ENCODE measurements around the gene APBB1IP. TPM values are rescaled to one million over a fixed set of nuclear protein-coding genes. Genes with fewer than 3 reads are reported as not detected.

Gene APBB1IP
- total and polyA plus RNA-seq, 2 donors (not counting 3 experiments of a cell fraction or from before 2014, with no cell fraction given) = not detected

GRCh38 chr10:26410356-26410755, 27.8 kb upstream of the APBB1IP start:
- dilution Hi-C loops (cut with MboI; ENCODE audit: extremely low pct_ligation_motif_present, low sequenced_read_pairs) = no loop called here
- DNase-seq (ENCODE audit: low read depth, low spot score) (no peak), FAIRE-seq (no peak)
- H3K4me1 ChIP-seq (ENCODE audit: control insufficient read depth, extremely low read depth, insufficient read depth, low read length) = no peaks in the 10 kb centered on the region
- no peak overlapping the region for H3K9ac ChIP-seq (replicated peaks; ENCODE audit: extremely low read depth, insufficient read depth, low read length)
- H3K4me3 ChIP-seq (replicated peaks in 1 of 3; ENCODE audit: insufficient read depth in 1 of 3, low read depth in 1 of 3, low read length in 3 of 3) = no peak overlapping the region
- no peaks in the 10 kb centered on the region for H4K20me1 ChIP-seq (replicated peaks; ENCODE audit: control insufficient read depth, extremely low read depth, insufficient read depth, low read length)
- TF ChIP-seq GATA2 (IDR thresholded peaks at IDR 0.05; ENCODE audit: insufficient read depth, insufficient read length, low read depth, low read length) (no peak), POLR2AphosphoS5 (IDR thresholded peaks at IDR 0.05; ENCODE audit: insufficient read depth, low read depth, low read length) (no peak), FOS (IDR thresholded peaks at IDR 0.05; ENCODE audit: borderline replicate concordance, insufficient read depth, low read length) (no peak), JUN (IDR thresholded peaks at IDR 0.05; ENCODE audit: borderline replicate concordance, insufficient read depth, insufficient read length, low read depth) (no peak), MAX (IDR thresholded peaks at IDR 0.05; ENCODE audit: insufficient read depth, insufficient read length) (no peak), CTCF (IDR thresholded peaks at IDR 0.05; ENCODE audit: extremely low read depth in 1 of 2, insufficient read depth in 1 of 2, low read depth in 1 of 2, low read length in 2 of 2) (no peak), POLR2A (IDR thresholded peaks at IDR 0.05; ENCODE audit: low read depth, low read length) (no peak), MYC (IDR thresholded peaks at IDR 0.05; ENCODE audit: low read depth, low read length) (no peak), EZH2 (IDR thresholded peaks at IDR 0.05; ENCODE audit: borderline replicate concordance, low read depth, low read length, severe bottlenecking) (no peak)
- no peak overlapping the region for H3K27ac ChIP-seq (ENCODE audit: insufficient read depth, low read depth, low read length)
- ChIA-PET CTCF (no interaction called here), POLR2A (no interaction called here)
- BruUV-seq (replicated peaks) = no TSS peak
- H3K27me3 ChIP-seq (ENCODE audit: control insufficient read depth in 2 of 2, insufficient read depth in 2 of 2, low read length in 2 of 2) = no peaks in the 10 kb centered on the region
- H3K9me1 ChIP-seq (replicated peaks; ENCODE audit: control insufficient read depth, extremely low read depth, insufficient read depth, low read length) = no peaks in the 10 kb centered on the region
- no peaks in the 10 kb centered on the region for H3K36me3 ChIP-seq (ENCODE audit: control insufficient read depth in 2 of 2, extremely low read depth in 1 of 2, insufficient read depth in 2 of 2, low read length in 2 of 2)
- H3K79me2 ChIP-seq (ENCODE audit: control insufficient read depth, insufficient read depth, low read length) = no peaks in the 10 kb centered on the region
- intact Hi-C loops (cut with micrococcal nuclease) = no loop called here
- H2AFZ ChIP-seq (ENCODE audit: low read depth, low read length) = no peak overlapping the region
- H3K9me3 ChIP-seq (replicated peaks; ENCODE audit: control insufficient read depth, insufficient read depth, low read length) = peaks cover 11% of the 10 kb centered on the region
- no peak overlapping the region for H3K4me2 ChIP-seq (ENCODE audit: insufficient read depth, low read length)
